GM12891 (cell line): ENCODE results near the gene SEMA3G.

Experiments
- DNase-seq: peaks from one replicate; pipeline ENCODE4 v3.0.0; 2011; ENCODE audit warnings: low spot score; ENCODE audit not compliant: insufficient read length
- FAIRE-seq: peaks from 2 replicates; lab custom pipeline; 2011; peaks lifted over from hg19 to GRCh38; lab: Jason Lieb, UNC
- PAX5 ChIP-seq: IDR thresholded peaks from 2 replicates; pipeline ENCODE4 v1.6.1; 2011; ENCODE audit warnings: low read length, moderate library complexity, mild to moderate bottlenecking; ENCODE audit not compliant: insufficient read depth, severe bottlenecking
- POLR2A ChIP-seq: IDR thresholded peaks from 2 replicates; pipeline ENCODE4 v1.6.1; 2011; ENCODE audit warnings: low read depth, low read length, control low read depth
- POLR2AphosphoS5 ChIP-seq: IDR thresholded peaks from 2 replicates; pipeline ENCODE4 v1.6.1; 2011; ENCODE audit warnings: low read depth, low read length, control low read depth
- POU2F2 ChIP-seq: IDR thresholded peaks from 2 replicates; pipeline ENCODE4 v1.6.1; 2011; ENCODE audit warnings: low read depth, mild to moderate bottlenecking, control low read depth, low read length, moderate library complexity
- SPI1 ChIP-seq: IDR thresholded peaks from 2 replicates; pipeline ENCODE4 v1.6.1; 2011; ENCODE audit warnings: low read depth, low read length, control low read depth
- TAF1 ChIP-seq: IDR thresholded peaks from 2 replicates; pipeline ENCODE4 v1.6.1; 2011; ENCODE audit warnings: low read depth, low read length, control low read depth

Gene SEMA3G

DNA sequence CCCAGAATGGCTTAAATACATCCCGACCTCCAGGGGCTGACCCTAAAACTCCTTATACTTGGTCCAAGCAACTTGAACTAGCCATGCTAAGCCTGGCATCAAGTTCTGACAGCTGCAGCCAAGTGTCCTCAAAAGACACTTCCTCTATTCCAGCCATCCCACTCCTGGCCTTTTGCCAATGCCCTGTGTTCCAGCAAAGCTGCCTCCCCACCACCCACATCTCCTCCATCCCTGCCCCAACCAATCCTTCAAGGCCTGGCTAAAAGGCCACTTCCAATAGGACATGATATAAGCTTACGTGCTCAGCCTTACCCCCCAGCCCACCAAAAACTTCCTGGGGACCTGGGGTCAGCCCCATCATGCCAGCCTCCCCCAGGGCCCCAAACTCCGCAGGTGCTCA, 40.9 kb downstream of the SEMA3G start:
- TF ChIP-seq POLR2AphosphoS5 (no peak), PAX5 (no peak)
- FAIRE-seq (no peak), DNase-seq (no peak)

DNA sequence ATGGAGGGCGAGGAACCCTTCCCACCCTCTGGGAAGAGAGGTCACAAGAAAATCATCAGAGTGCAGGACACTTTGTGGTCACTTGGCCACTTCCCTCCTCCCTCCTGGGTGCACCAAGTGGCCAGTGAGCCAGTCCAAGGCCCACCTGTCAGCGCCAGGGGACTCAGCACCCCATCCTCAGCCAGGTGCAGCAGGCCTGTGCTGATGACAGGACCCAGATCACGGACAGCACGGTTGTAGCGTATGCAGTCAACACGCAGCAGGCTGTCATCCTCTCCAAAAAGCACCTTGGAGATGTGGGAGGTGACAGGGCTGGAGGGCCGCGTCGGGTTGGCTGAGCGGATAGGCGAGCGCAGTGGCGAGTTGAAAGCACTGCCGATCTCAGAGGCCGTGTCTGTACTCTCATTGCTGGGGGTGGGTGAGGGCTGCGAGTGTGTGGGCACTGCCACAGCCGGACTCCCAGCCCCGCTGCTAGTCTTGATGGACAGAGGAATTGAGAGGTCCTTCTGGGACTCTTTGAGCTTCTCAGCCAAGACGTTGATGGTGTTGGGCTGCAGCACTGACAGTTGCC, 41.5 kb downstream of the SEMA3G start:
- TF ChIP-seq SPI1, result no peak
- TF ChIP-seq PAX5, result no peak
- no peak for TF ChIP-seq POLR2AphosphoS5
- TF ChIP-seq POLR2A, result peak; percentile 0; the same call in 1 of the 2 replicates
- no peak for TF ChIP-seq TAF1
- TF ChIP-seq POU2F2, result no peak
- DNase-seq (no peak), FAIRE-seq (no peak)

DNA sequence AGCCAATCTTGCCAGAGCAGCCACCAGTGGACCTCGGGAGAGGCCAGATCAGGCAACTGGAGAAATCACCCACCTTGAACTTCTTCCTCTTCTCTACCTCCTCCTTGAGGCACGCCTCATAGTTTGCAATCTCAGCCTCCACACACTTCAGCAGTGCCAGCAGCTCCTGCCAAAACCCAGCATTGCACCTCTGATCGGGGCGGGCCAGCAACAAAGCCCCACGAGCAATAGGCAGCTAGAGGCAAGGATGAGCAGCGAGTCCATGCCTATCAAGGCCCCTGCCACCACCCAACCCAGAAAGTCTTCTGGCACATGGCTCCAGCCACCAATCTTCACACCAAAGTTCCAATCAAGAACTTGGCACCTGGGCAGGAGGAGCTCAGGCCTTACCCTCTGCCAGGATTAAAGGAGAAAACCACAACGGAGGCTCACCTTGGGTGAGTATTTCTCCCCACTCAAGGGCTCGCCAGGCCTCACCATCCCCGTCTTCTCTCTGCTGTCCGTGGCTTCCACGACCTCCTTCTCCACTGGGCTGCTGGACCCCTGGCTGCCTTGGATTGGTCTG, 42.1 kb downstream of the SEMA3G start:
- FAIRE-seq, result no peak
- no peak for TF ChIP-seq TAF1
- TF ChIP-seq PAX5, result no peak
- TF ChIP-seq POLR2A, result peak; percentile 19; the same call in 1 of the 2 replicates
- TF ChIP-seq SPI1, result no peak
- no peak for TF ChIP-seq POLR2AphosphoS5
- TF ChIP-seq POU2F2, result no peak
- no peak for DNase-seq

DNA sequence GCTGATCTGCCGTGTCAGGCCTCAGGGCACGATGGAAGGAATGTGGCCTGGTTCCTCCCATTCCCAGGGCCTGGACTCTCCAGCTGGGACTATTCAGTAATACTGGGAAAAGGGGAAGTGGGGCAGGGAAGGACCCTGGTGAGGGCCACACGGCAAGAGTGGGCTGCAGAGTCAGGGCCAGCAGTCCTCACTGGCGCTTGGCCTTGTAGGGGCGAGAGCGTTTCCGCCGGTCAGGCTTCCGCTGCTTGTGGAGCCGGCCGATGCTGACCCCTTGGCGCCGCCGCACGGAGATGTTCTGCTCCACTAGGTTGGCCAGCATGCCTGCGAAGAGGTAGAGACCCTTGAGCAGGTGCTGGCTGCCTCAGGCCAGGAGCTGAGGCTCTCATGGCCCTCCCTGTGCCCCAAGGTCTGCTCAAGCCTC, 42.8 kb downstream of the SEMA3G start:
- DNase-seq (no peak), FAIRE-seq (no peak)
- TF ChIP-seq TAF1, result no peak
- 0 out of 2 replicates have a peak, but pooled peaks have one; percentile 4 for TF ChIP-seq SPI1

DNA sequence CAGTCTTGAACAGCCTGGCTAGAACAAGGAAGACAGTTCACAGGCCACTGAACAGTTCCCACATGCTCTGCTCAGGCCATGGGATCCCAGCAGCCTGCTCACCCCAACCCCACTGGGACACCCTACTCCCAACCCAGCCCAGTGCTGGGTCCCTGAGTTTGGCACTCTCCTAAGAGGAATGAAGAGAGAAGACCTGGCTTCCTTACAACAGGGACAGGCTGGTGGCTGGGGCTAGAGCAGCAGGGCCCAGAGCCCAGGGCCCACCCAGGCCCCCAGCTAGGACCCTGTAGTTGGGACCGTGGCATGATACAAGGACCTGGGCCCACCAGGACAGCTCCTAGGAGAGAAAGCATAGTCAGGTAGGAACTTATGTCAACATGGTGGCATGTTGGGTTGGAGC, 43.4 kb downstream of the SEMA3G start:
- DNase-seq, result no peak
- TF ChIP-seq PAX5 (no peak), TAF1 (no peak), POU2F2 (no peak)
- FAIRE-seq, result no peak

DNA sequence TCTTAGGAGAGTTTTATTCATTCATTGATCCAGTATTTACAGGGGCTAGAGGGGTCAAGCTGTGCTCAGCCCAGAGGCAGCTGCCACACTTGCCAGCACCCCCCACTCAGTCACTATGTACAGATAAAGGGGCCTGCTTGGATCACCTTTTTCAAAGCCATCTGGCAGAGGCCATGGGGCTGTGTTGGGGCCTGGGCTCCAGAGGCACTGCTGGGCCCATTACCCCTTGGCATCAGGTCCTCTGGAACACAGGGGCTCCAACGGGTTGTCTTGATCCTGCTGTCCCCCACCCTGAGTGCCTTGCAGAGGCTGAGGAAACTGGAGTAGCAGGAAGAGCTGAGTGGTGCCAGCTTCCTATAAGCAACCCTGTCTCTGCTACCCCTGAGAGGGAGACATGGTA, 43.9 kb downstream of the SEMA3G start:
- DNase-seq (no peak), FAIRE-seq (no peak)
- TF ChIP-seq POLR2AphosphoS5 (no peak), TAF1 (no peak), SPI1 (no peak), POLR2A (no peak), PAX5 (no peak), POU2F2 (no peak)

DNA sequence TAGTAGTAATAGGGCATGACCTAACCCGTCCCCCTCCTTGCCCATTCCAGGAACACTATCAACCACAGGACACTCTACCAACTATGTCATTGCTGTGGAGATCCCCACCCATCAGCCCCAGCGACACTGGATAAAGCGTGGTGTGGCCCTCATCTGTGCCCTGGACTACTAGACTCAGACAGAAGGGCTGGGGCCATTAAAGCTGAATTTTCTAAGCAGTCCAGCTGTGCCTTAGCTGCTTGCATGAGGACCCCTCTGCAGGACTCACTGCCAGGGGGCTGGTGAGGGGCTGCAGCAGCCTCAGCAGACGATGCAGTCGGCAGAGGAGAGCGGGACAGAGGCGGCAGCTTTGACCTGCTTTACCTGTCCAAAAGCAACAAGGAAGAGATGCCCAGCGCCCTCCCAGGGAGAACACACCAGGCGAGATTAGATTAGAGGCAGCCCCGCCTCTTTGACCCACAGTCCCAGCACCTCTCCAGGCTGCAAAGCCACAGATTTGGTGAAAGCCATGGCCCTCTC, 44.6 kb downstream of the SEMA3G start:
- no peak for FAIRE-seq
- no peak for TF ChIP-seq PAX5
- TF ChIP-seq SPI1, result no peak
- TF ChIP-seq TAF1, result no peak
- no peak; the same call in 1 of the 2 replicates for TF ChIP-seq POLR2AphosphoS5
- TF ChIP-seq POU2F2, result no peak
- TF ChIP-seq POLR2A, result no peak
- DNase-seq, result no peak

DNA sequence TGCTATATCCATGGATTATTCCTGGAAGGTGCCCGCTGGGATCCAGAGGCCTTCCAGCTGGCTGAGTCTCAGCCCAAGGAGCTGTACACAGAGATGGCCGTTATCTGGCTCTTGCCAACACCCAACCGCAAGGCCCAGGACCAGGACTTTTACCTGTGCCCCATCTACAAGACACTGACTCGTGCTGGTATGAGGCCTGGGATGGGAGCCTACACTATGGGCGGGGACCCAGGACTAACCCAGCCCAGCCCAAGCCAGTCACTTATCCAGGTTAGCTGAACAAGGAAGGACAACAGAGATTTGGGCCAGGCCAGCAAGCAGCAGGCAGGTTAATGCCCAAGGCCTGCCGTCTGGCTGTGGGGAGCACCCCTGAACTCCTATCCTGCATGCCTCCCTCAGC, 45.3 kb downstream of the SEMA3G start:
- TF ChIP-seq SPI1 (no peak), POLR2A (no peak), PAX5 (no peak), POLR2AphosphoS5 (no peak), POU2F2 (no peak), TAF1 (no peak)
- FAIRE-seq (no peak), DNase-seq (no peak)

DNA sequence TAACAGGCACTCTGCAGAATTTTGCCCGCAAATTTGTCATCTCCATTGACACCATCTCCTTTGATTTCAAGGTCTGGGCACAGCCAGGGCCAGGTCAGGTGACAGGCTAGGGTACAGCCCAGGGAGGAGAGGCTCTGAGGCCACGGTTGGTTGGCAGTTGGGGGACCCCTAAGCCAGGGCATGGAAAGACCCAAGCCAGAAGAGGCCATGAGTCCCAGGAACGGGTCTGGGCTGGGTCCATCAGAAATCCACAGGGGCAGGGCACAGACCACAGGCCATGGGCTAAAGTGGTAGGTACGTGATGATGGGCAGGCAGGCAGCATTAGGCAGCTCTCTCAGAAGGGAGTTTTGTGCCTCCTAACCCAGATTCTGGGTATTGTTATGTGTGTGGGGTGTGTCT, 45.8 kb downstream of the SEMA3G start:
- FAIRE-seq (no peak), DNase-seq (no peak)
- no peak for TF ChIP-seq POLR2A
- no peak for TF ChIP-seq SPI1
- no peak for TF ChIP-seq TAF1

DNA sequence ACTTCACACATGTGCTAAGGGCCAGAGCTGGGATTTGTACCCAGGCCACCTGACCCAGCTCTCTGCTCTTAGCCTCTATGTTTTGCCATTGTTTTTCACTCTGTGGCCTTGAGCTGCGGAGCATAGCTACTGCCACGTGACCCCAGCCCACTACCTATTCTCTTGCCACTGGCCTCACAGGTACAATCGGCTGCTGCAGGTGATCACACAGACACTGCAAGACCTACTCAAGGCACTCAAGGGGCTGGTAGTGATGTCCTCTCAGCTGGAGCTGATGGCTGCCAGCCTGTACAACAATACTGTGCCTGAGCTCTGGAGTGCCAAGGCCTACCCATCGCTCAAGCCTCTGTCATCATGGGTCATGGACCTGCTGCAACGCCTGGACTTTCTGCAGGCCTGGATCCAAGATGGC, 46.2 kb downstream of the SEMA3G start:
- no peak for FAIRE-seq
- DNase-seq, result no peak
- TF ChIP-seq TAF1 (no peak), POU2F2 (no peak), POLR2AphosphoS5 (peak; percentile 19), SPI1 (no peak), PAX5 (no peak)
